ENCODE data around the gene GPLD1.
"Not testable (repeated sequence)": the region's sequence is repeated elsewhere in the genome, so short reads cannot be mapped to it uniquely, and the experiment has no call there.

The GPLD1 gene, protein sequence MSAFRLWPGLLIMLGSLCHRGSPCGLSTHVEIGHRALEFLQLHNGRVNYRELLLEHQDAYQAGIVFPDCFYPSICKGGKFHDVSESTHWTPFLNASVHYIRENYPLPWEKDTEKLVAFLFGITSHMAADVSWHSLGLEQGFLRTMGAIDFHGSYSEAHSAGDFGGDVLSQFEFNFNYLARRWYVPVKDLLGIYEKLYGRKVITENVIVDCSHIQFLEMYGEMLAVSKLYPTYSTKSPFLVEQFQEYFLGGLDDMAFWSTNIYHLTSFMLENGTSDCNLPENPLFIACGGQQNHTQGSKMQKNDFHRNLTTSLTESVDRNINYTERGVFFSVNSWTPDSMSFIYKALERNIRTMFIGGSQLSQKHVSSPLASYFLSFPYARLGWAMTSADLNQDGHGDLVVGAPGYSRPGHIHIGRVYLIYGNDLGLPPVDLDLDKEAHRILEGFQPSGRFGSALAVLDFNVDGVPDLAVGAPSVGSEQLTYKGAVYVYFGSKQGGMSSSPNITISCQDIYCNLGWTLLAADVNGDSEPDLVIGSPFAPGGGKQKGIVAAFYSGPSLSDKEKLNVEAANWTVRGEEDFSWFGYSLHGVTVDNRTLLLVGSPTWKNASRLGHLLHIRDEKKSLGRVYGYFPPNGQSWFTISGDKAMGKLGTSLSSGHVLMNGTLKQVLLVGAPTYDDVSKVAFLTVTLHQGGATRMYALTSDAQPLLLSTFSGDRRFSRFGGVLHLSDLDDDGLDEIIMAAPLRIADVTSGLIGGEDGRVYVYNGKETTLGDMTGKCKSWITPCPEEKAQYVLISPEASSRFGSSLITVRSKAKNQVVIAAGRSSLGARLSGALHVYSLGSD

DNA sequence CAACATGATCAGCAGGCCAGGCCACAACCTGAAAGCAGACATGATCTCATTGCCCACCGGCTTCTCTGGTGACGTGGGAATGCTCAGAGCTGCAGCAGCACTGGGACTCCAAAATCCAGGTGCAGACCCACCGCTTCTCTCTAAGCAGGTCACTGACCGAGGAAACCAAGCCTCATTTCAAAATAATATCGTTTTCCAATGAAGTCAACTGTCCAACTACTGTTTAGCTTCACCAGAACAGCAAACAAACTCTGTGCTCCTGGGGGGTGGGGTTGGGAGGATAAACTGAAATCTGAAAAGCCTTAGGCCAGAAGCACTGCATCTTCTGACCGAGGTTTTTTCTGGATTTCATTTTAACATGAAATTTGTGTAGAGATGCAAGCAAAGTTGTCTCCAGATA, at the start of gene GPLD1:
TSS of gene GPLD1 (minus strand) at position 109 of the 400 bp plus-strand sequence. CDS start at position 42, 67 bp downstream.
- no peak for DNase-seq

DNA sequence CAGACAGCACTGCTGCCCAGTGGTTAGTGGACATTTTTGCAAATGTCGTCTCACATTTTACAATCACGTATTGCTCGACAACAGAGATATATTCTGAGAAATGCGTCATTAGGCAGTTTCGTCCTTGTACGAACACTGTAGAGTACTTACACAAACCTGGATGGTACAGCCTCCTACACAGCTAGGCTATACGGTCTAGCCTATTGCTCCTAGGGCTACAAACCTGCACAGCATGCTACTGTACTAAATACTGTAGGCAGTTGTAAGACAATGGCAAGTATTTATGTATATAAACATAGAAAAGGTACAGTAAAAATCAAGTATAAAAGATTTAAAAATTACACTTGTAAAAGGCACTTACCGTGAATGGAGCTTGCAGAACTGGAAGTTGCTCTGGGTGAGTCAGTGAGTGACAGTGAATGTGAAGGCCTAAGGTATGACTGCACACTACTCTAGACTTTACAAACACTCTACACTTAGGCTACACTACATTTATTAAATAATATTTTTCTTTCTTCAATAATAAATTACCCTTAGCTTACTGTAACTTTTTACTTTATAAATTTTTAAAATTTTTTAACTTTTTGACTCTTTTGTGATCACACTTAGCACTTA, 48.5 kb upstream of the GPLD1 start:
- DNase-seq, result no peak

DNA sequence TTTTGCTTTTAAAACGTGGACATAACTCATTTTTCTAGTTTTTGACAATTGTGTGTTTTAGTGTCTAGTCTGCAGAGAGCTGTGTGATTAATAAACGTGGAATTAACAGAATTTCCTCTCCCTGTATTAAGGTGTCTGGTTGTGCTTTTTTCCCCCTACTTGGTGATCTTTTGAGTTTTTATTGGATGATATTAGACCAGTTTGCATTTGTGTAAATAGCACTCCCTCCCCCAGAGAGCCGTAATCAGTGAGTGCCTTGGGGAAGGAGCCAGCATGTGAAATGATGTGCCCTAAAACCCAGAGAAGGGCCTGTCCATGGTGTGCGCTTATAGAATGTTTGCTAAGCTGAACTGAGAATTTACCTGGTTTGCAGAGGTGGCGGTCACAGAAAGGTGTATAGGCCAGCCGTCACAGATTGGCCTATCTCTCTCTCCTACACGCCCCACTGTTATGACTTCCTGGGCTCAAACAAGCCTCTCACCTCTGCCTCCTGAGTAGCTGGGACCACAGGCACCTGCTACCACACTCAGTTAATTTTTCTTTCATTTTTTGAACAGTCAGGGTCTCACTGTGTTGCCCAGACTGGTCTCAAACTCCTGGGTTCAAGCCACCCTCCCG, 47.8 kb upstream of the GPLD1 start:
- no peak for DNase-seq

DNA sequence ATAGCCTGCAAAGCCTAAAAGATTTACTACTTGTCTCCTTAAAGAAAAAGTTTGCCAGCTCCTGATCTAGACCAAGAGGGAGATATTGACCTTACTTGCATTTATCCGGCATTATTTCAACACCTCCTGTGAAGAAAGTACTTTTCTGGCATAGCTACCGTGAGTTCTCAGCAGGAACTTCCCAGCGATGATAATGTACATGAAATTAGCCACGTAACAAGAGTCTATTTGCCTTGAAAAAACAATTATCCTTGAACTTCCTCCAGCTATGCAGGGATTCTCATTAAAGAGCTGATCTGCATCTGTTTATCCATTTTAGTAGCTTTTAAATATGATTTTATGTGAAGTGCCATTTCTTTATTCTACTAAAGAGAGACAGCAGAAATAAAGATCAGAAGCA, 47.1 kb upstream of the GPLD1 start:
- DNase-seq, result no peak

DNA sequence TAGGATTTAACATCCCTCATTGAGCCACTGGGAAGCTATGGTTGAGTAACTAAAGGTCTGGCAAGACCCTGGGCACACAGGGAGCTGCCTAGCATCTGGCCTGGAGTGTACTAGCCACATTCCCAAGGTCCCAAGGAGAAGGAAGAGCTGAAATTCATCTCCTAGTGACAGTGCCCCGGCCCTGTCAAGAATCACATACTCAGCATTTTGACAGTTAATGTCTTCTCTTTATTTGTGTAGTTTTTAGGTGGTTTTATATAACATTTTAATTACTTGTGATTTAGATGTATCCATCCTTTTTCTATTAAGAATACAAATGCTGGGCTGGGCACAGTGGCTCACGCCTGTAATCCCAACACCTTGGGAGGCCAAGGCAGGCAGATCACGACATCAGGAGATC, 45.8 kb upstream of the GPLD1 start:
- no peak for DNase-seq

DNA sequence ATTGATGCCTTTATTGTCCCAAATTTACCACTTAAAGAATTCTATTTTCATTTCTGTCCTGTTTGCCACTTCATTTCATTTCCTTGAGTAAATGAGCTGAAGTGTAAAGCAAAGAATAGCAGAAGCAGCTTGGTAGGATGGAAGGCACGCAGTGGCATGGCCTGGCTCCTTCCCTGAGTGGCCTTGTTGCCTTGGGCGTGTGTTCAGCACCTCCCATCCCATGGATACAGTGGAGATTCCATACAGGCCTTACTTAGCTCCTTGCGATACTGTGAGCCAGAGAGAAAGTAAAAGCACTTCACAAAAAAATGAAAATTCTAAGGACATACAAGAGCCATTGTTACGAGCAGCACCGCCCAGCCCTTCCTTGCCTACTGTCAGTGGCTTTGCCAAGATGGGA, 45.0 kb upstream of the GPLD1 start:
- no peak for DNase-seq

DNA sequence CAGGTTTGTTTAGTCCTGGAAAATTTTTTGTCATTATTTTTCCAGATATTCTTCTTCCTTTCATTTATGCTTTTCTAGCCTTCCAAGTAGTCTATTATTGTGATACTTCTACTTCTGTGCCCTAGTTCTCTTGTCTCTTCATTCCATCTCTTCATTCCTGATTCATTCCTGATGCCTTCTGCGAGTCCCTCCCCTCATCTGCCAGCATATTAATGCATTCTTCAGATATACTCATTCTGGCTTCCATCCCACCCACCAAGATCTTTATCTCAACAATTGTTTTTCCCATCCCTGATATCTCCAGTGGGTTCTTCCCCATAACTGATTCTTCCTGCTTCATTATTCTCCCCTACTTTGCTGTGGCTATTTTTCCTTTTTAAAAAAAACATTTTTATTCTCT, 40.6 kb upstream of the GPLD1 start:
- DNase-seq, result no peak

DNA sequence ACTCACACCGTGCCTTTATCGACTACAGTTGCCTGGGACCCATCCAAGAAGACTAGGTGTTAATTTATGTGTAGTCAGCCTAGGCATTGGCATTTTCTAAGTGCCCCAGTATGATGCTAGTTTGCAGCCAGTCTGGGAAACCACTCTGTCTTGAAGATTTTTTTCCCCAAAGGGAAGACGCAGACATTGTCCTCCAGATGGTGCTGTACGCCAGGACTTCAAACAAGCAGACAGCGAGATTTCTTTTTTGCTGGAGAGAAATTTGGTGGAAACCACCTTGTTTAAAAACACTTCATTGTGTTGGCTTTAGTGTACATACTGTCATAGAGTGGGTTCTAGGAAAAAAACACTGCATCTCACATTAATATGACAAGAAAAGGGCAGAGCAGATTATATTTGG, 35.4 kb upstream of the GPLD1 start:
- peak; percentile 22 for DNase-seq

DNA sequence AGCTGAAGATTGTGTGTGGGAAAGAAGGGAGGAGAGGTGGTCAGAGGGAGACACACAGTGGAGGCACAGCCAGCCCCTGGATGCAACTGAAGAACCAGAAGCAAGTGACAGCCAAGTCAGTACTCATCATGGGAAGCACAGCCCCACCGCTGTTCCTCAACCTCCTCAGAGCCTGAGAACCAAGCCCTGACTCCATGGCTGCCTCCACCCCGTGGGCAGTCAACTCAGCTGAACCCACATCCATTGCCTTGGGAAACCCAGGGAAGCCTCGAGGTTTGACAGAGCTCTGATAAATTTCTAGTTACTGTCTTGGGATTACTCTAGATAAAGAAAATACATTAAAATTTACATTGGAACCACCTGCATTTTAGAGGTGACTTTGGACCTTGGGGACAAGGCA, 35.0 kb upstream of the GPLD1 start:
- DNase-seq, result no peak

DNA sequence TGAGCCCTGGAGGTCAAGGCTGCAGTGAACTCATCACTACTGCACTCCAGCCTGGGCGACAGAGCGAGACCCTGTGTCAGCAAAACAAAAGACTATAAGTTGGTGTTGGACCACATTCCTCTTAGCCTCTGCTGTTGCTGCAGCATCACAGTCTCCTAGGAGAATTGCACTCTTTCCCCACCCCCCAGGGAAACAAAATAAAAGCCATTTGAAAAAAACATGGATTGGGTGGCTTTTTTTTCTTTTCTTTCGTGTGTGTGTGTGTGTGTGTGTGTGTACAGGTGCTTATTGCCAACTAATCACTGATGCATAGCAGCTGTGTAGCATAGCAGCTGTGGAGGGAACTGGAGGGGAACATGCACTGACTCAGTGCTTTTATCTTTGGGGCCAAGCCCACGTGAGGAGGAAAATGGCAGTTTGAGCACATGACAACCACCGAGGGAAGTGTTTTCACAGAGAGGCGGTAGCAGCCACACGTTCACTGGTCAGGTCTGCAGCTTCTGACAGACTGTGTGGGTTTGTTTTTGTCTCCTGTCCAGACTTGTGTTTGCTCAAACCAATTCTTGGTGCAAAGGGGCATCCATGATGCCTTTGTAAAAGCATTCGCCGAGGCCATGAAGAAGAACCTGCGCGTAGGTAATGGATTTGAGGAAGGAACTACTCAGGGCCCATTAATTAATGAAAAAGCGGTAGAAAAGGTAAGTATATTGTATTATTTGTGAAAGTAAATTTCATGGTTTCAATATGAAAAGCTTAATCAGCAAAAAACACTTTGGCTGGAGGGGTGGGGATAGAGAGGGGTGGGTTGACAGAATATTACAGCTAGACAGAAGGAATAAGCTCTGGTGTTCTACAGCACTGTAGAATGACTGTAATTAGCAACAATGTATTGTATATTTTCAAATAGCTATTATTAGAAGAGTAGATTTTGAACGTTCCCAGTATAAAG, 33.1 kb upstream of the GPLD1 start:
- no peak for DNase-seq

DNA sequence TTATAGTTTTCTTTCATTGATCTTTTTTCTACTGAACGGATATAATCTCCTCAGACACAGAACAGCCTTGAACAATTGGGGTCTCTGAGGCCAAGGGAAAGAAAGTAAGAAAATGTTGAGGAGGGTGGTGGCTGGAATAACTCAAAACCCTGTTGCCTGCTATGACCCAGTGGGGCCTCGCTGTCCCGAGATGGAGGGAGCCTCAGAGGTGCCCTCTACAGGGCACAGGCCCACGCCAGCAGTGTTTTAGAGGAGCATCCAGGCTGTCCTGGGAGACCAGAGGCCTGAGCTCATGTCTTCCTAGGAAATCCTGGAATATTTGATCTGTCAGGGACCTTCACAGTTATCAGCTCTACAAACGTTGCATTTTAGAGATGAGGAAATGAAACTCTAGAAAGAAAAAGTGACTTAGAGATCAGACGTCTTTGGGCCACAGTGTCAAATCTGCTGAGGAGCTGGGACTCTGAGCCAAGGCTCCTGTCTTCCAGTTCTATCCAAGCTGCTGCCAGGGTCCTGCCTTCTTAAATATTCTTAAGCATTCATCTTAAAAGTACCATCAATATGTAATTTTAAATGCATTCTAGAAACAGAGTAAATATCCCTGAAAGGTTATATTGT, 31.7 kb upstream of the GPLD1 start:
- DNase-seq, result peak; percentile 53

DNA sequence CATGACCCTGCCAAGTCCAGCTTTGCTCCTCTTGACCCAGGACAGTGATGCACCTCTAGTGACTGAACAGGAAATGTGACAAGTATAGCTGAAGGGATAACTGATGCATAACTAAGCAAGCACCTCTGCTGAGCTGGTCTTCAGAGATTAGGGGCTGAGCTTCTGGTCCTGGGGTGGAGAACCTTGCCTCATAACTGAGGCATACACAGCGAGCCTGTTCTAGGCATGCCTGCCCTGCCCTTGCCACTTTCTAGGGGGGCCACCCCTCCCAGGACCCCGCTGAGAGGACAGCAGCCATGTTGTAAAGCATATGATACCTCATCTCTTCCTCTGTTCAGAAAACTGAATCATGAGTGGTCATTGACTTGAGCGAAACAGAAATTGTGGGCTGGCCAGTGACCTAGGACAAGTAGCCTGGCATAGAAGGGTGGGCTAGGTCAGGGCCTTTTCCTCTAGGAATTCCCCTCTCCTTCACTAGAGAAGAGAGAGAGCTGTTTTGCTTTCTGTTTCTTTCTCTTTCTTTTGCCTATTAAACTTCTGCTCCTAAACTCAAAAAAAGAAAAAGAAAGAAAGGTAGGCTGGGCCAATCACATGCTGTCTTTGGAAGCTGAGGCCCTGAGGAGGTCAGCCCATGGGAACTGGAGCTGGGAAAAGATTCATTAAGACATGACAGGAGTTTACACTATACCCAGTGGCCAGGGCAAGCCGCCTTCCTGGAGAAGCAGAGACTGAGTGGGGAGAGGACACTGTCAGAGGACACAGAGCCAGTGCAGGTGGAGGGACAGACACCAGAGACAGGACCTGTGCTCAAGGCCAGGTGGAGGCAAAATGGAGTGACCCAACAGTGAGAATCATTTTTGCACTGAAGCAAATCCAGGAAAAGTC, 28.5 kb upstream of the GPLD1 start:
- no peak for DNase-seq

DNA sequence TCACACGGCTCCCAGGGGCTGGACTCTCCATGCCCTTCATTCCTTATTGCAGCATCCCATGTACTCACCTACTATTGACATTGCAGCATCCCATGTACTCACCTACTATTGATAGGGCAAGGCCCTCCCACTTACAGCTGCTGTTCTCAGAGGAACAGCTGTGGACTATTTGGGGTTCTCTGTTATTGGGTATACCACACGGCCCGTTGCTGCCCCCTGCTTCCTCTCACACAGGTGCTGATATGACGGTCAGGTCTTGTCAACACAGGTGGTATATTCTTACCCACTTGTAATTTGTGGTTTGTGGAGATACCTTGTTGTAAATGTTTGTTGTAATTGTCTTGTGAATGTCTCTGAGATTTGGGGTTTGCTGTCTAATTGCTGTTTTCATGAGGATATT, 24.2 kb upstream of the GPLD1 start:
- no peak for DNase-seq

DNA sequence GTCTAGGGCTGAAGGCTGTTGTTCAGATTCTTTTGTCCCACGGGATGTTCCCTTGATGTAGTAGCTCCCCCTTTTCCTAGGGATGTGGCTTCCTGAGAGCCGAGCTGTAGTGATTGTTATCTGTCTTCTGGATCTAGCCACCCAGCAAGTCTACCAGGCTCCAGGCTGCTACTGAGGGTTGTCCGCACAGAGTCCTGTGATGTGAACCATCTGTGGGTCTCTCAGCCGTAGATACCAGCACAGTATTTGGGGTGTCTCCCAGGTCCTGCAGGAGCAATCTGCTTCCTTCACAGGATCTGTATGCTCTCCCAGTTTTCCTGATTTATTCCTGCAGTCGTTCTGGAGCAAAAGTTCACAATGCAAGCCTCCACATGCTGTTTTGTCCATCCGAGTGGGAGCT, 22.6 kb upstream of the GPLD1 start:
- not testable (repeated sequence) for DNase-seq

DNA sequence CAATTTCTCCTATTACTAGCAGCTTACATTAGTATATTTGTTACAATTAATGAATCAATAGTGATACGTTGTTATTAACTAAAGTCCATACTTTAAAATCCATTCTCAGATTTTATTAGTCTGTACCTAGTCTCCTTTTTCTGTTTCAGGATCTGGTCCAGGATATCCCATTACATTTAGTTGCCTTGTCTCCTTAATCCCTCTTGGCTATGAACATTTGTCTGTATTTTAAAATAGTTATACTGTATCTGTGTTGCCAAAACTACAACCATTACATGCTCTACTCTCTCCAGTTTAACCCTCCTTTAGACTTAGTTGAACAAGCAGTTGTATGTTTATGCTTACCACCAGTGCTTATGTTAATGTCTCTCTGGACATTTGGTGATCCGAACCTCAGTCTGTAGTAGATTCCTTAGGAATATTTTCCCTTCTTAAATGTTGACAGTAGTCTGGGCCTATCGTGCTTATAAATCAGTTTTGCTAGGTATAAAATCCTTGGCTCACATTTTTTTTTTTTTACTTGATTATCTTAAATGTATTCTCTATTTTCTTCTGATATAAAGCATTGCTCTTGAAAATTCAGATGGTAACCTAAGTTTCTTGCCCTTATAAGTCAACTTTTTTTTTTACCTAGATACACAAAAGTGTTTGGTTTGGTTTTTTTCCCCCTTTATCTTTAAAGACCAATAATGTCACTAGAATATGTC, 17.6 kb upstream of the GPLD1 start:
- DNase-seq, result no peak

DNA sequence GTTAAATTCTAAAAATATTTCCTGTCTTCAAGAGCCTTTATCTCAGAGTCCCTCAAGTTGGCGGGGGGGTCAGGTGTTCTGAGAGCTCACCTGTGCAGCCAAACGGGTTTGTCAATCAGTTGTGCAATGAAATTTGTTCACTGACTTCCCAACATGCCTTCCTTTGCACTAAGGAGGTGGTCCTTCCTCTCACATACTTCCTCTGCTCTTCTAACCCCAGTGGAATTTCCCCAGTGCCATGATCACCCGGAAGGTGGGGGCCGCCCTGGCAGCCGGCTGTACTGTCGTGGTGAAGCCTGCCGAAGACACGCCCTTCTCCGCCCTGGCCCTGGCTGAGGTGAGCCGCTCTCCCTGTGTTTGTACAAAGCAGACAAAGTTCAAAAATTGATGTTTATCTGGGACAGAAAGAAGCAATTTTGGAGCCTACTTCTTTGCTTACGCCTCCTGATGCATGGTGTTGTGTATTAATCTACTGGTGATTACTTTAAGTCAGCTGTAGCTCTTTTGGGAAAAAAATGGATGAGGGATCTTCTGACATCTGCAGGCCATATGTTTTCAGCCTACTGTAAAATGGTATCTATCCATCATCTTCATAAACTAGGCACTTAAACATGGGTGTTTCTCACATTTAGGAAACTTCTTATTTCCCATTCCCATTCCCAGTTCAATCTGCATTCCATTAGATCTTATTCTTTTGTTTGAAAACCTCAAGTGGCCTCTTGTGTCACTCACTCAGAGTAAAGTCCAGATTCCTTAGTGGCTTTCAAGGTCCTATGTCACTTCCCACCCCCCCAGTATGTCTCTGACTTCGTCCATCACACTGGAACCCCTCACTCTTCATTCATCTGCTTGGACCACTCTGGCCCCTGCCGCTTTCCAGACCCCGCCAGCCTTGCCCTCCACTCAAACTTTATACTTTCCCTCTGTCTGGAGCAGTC, 15.5 kb upstream of the GPLD1 start:
- DNase-seq, result no peak

DNA sequence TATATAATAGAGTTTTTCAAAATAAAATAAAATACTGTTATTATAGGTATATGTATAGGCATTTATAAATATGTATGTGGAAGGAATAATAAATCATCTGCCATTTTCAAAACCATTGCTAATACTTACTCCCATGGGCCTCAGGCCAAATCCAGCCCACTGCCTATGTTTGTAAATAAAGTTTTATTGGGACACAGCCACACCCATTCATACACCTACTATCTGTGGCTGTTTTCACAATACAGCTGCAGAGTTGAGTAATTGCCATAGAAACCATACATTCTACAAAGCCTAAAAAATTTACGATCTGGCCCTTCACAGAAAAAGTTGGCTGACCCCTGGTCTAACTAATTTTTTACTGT, 14.9 kb upstream of the GPLD1 start:
- DNase-seq, result no peak

DNA sequence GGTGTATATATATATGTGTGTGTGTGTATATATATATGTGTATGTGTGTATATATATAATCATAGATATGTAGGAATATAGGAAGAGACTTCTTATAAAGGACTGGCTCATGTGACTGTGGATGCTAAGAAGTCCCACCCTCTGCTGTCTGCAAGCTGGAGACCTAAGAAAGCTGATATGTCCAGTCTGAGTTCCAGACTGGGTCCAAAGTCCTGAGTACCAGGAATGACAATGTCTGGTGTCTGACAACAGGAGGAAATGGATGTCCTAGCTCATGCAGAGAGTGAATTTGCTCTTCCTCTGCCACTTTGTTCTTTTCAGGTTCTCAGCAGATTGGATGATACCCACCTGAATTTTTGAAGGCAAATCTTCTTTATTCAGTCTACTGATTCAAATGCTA, 12.5 kb upstream of the GPLD1 start:
- DNase-seq, result no peak

DNA sequence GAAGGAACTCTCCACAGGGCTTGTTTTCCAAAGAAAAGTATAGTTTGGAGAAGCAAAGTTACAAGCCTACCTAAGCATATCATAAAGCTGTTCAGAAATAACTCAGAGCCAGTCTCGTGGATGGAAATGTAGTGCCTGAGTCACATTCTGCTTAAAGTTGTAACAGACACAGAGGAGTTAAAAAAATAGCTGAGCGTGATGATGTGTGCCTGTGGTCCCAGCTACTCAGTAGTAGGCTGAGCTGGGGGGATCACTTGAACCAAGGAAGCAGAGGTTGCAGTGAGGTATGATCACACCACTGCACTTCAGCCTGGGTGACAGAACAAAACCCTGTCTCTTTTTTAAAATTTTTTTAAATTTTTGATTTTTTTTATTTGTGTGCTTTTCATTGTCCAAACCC, 12.0 kb upstream of the GPLD1 start:
- no peak for DNase-seq
